Neural cell (in vitro differentiated cells): ENCODE measurements around the gene SGCD. TPM values are rescaled to one million over a fixed set of nuclear protein-coding genes. Genes with fewer than 3 reads are reported as not detected.

Source experiments
- H2AFZ ChIP-seq: fragments of 200-600, 300-800 bp; sonication (generic), shearing (Covaris generic); 2 replicates; pipeline ENCODE4 v1.6.0; 2014; ENCODE audit warnings: low read depth, mild to moderate bottlenecking, antibody characterized with exemption, low read length, moderate library complexity
- H3F3A ChIP-seq: fragments of 200-600 bp; shearing (Covaris generic); 2 replicates; pipeline ENCODE4 v1.6.1; 2016; ENCODE audit warnings: mild to moderate bottlenecking, moderate library complexity, mixed read lengths, antibody characterized with exemption, low read length; ENCODE audit not compliant: insufficient read depth, poor library complexity, severe bottlenecking
- H3K27ac ChIP-seq: fragments of 200-600, 300-800 bp; sonication (generic), shearing (Covaris generic); 2 replicates; pipeline ENCODE4 v1.5.1; 2014; ENCODE audit warnings: mild to moderate bottlenecking, low read length, moderate library complexity
- H3K27me3 ChIP-seq: fragments of 300-800, 200-600 bp; sonication (generic), shearing (Covaris generic); 2 replicates; pipeline ENCODE4 v1.6.0; 2014; ENCODE audit warnings: mild to moderate bottlenecking, low read depth, low read length, moderate library complexity; ENCODE audit not compliant: insufficient read depth
- H3K36me3 ChIP-seq: fragments of 300-800, 200-600 bp; sonication (generic), shearing (Covaris generic); 2 replicates; pipeline ENCODE4 v1.5.1; 2014; ENCODE audit warnings: mild to moderate bottlenecking, antibody characterized with exemption, low read length, moderate library complexity; ENCODE audit not compliant: insufficient read depth
- H3K4me2 ChIP-seq: fragments of 300-800, 200-600 bp; sonication (generic), shearing (Covaris generic); 2 replicates; pipeline ENCODE4 v1.6.0; 2014; ENCODE audit warnings: mild to moderate bottlenecking, low read length
- H3K4me3 ChIP-seq: fragments of 300-800, 200-600 bp; sonication (generic), shearing (Covaris generic); 2 replicates; pipeline ENCODE4 v1.5.1; 2014; ENCODE audit warnings: mild to moderate bottlenecking, low read length, moderate library complexity
- H3K79me2 ChIP-seq: fragments of 200-600 bp; shearing (Covaris generic); replicated peaks from 2 replicates; pipeline ENCODE4 v1.6.0; 2014; ENCODE audit warnings: mild to moderate bottlenecking, low read length, moderate library complexity; ENCODE audit not compliant: insufficient read depth
- H3K9ac ChIP-seq: fragments of 300-800, 200-600 bp; sonication (generic), shearing (Covaris generic); 2 replicates; pipeline ENCODE4 v1.6.1; 2016; ENCODE audit warnings: mild to moderate bottlenecking, low read length, mixed read lengths
- H3K9me2 ChIP-seq: fragments of 200-600 bp; shearing (Covaris generic); 2 replicates; pipeline ENCODE4 v1.6.1; 2016; ENCODE audit warnings: mild to moderate bottlenecking, low read length, mixed read lengths; ENCODE audit not compliant: insufficient read depth
- H3K9me3 ChIP-seq: fragments of 200-600, 300-800 bp; sonication (generic), shearing (Covaris generic); 2 replicates; pipeline ENCODE4 v1.6.1; 2016; ENCODE audit warnings: mild to moderate bottlenecking, mixed run types, low read length, moderate library complexity, mixed read lengths
- H4K20me1 ChIP-seq: fragments of 200-600 bp; shearing (Covaris generic); 2 replicates; pipeline ENCODE4 v1.6.1; 2016; ENCODE audit warnings: mild to moderate bottlenecking, mixed run types; ENCODE audit not compliant: insufficient read depth
- CTCF ChIP-seq: fragments of 450-650 bp; IDR thresholded peaks from 2 replicates; pipeline ENCODE4 v1.5.1; 2014; ENCODE audit warnings: antibody characterized with exemption, mild to moderate bottlenecking, moderate library complexity; ENCODE audit not compliant: poor library complexity, severe bottlenecking
- EP300 ChIP-seq: fragments of 450-650 bp; conservative IDR thresholded peaks from 2 replicates; pipeline ENCODE4 v1.6.1; 2014; ENCODE audit warnings: antibody characterized with exemption, mild to moderate bottlenecking, moderate library complexity; ENCODE audit not compliant: poor library complexity, severe bottlenecking
- EZH2 ChIP-seq: fragments of 200-600, 300-800 bp; shearing (Covaris generic), sonication (generic); IDR thresholded peaks from 2 replicates; pipeline ENCODE4 v1.6.1; 2014; ENCODE audit warnings: antibody characterized with exemption, low read length, borderline replicate concordance, mild to moderate bottlenecking; ENCODE audit not compliant: insufficient read depth, poor library complexity, severe bottlenecking
- MXI1 ChIP-seq: fragments of 450-650 bp; conservative IDR thresholded peaks from 2 replicates; pipeline ENCODE4 v1.6.1; 2014; ENCODE audit warnings: antibody characterized with exemption, mild to moderate bottlenecking; ENCODE audit not compliant: poor library complexity, severe bottlenecking
- POLR2AphosphoS5 ChIP-seq: IDR thresholded peaks from 2 replicates; pipeline ENCODE4 v1.6.1; 2012
- RAD21 ChIP-seq: fragments of 450-650 bp; conservative IDR thresholded peaks from 2 replicates; pipeline ENCODE4 v1.6.1; 2014; ENCODE audit warnings: antibody characterized with exemption, mild to moderate bottlenecking, moderate library complexity
- REST ChIP-seq: IDR thresholded peaks from 2 replicates; pipeline ENCODE4 v1.6.1; 2012; ENCODE audit warnings: borderline replicate concordance
- SMC3 ChIP-seq: fragments of 450-650 bp; conservative IDR thresholded peaks from 2 replicates; pipeline ENCODE4 v1.6.1; 2014; ENCODE audit warnings: antibody characterized with exemption, mild to moderate bottlenecking, moderate library complexity; ENCODE audit not compliant: poor library complexity
- TAF1 ChIP-seq: IDR thresholded peaks from 2 replicates; pipeline ENCODE4 v1.6.1; 2012; ENCODE audit warnings: low read depth
- polyA plus RNA-seq: library from polyadenylated mRNA; depleted of rRNA; stranded (reverse); fragments of >200 nt; gene quantifications from 2 replicates; pipeline ENCODE4 v1.2.3, GENCODE V29; 2014

The SGCD gene
- polyA plus RNA-seq, 1 donor from 2014 or later: 3.4 TPM

- no peak for TF ChIP-seq MXI1
- no peak for TF ChIP-seq CTCF
- no peak for TF ChIP-seq SMC3
- TF ChIP-seq REST: no peak
- TF ChIP-seq RAD21: no peak
- TF ChIP-seq EZH2: no peak
- TF ChIP-seq POLR2AphosphoS5: no peak
- TF ChIP-seq EP300: no peak
- TF ChIP-seq TAF1: no peak
- Histone ChIP-seq H3K9me3 (no peaks in the 10 kb centered on the region), H3K36me3 (no peaks in the 10 kb centered on the region), H3F3A (no peaks in the 10 kb centered on the region), H3K9ac (no peak overlapping the region), H3K9me2 (no peaks in the 10 kb centered on the region), H3K79me2 (no peaks in the 10 kb centered on the region), H3K27ac (no peak overlapping the region), H3K4me3 (no peak overlapping the region), H2AFZ (no peak overlapping the region), H3K27me3 (no peaks in the 10 kb centered on the region), H3K4me2 (no peak overlapping the region), H4K20me1 (no peaks in the 10 kb centered on the region)
Observed at GRCh38 chr5:156735477-156735876, 408.5 kb downstream of the SGCD start.

GRCh38 chr5:156741516-156741915, 414.6 kb downstream of the SGCD start:
- no peaks in the 10 kb centered on the region for H3K9me2 ChIP-seq
- H3K4me2 ChIP-seq: no peak overlapping the region
- no peak overlapping the region for H2AFZ ChIP-seq
- H3K79me2 ChIP-seq: no peaks in the 10 kb centered on the region
- H3F3A ChIP-seq: no peaks in the 10 kb centered on the region
- no peaks in the 10 kb centered on the region for H3K27me3 ChIP-seq
- H3K9ac ChIP-seq: no peak overlapping the region
- TF ChIP-seq RAD21 (no peak), EZH2 (no peak), REST (no peak), SMC3 (no peak), MXI1 (no peak), TAF1 (no peak), POLR2AphosphoS5 (no peak), CTCF (no peak), EP300 (no peak)
- H3K27ac ChIP-seq: no peak overlapping the region
- H3K36me3 ChIP-seq: no peaks in the 10 kb centered on the region
- no peak overlapping the region for H3K4me3 ChIP-seq
- H3K9me3 ChIP-seq: no peaks in the 10 kb centered on the region
- H4K20me1 ChIP-seq: no peaks in the 10 kb centered on the region
